AG09309 (cell line): Measurements from ENCODE around the gene ARMC6.
A peak's percentile ranks its signal among the peaks of the same experiment; 100 is the strongest.

Experiments used
- DNase-seq: peaks from one replicate; pipeline ENCODE4 v3.0.0-alpha.2; 2010; ENCODE audit warnings: low read depth
- H3K4me3 ChIP-seq: 2 replicates; pipeline ENCODE4 v1.5.1; 2011; ENCODE audit warnings: mild to moderate bottlenecking, low read depth, low read length, moderate library complexity; ENCODE audit not compliant: control insufficient read depth
- TF ChIP-seq, protein P1 (sequence below): IDR thresholded peaks from 2 replicates; pipeline ENCODE4 v1.5.1; 2011; ENCODE audit warnings: mild to moderate bottlenecking, low read depth, low read length, inconsistent platforms; ENCODE audit not compliant: insufficient read depth, control insufficient read depth; ENCODE audit errors: missing control alignments

ARMC6 gene

DNA sequence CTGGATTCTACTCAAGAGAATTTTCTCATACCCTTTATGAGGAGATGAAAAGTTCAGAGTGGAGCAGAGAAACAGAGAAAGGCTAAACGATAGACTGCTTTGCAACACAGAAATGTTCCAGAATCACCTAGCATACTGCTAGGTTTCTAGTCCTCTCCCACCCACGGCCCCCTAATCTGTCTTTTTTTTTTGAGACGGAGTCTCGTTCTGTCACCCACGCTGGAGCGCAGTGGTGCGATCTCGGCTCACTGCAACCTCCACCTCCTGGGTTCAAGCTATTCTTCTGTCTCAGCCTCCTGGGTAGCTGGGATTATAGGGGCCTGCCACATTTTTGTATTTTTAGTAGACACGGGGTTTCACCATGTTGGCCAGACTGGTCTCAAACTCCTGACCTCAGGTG, 4.9 kb upstream of the ARMC6 start:
- H3K4me3 ChIP-seq = no peak overlapping the region

GRCh38 chr19:19031891-19032290, 1.5 kb upstream of the ARMC6 start:
- peak overlapping the region; percentile 88 for H3K4me3 ChIP-seq
- TF ChIP-seq, protein P1, sequence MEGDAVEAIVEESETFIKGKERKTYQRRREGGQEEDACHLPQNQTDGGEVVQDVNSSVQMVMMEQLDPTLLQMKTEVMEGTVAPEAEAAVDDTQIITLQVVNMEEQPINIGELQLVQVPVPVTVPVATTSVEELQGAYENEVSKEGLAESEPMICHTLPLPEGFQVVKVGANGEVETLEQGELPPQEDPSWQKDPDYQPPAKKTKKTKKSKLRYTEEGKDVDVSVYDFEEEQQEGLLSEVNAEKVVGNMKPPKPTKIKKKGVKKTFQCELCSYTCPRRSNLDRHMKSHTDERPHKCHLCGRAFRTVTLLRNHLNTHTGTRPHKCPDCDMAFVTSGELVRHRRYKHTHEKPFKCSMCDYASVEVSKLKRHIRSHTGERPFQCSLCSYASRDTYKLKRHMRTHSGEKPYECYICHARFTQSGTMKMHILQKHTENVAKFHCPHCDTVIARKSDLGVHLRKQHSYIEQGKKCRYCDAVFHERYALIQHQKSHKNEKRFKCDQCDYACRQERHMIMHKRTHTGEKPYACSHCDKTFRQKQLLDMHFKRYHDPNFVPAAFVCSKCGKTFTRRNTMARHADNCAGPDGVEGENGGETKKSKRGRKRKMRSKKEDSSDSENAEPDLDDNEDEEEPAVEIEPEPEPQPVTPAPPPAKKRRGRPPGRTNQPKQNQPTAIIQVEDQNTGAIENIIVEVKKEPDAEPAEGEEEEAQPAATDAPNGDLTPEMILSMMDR = no peak
- DNase-seq = no peak

More for the DNA sequence above, 4.9 kb upstream of the ARMC6 start:
- no peak for DNase-seq
- TF ChIP-seq, protein P1 = no peak

DNA sequence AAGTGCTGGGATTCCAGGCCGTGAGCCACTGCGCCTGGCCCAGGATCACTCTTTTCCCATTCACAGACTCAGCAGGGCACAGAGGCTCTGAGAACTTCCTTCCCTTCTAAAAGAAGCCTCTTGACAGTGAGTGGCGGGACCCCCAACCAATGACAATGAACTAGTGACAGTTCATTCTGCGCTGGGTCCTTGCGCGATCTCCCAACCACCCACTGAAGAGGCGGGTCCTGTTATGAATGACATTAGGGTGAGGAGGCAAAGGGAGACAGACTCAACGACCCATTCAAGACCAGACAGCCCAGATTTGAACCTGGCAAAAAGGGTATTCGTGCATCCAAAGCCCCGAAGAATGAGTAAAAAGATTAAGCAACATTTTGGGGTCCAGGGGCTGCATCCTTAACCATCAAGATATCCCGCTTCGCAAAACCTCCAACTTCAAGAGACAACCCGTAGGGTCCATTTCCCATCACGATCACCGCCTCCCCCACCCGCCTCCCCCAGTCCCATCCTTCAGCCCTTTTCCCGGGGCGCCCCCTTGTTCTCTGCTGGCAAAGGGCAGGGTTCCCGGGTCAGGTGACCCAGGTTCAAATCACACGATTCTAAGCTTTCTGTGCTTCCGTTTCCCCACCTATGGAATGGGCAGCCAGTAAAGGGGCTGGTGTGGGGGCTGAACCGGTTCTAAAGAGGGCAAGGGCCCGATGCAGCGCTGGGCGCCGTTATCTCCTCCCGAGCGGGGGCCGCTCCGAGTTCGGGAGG, 805 bp upstream of the ARMC6 start:
- peak; percentile 75 for DNase-seq
- H3K4me3 ChIP-seq = peak overlapping the region; percentile 88
- TF ChIP-seq, protein P1 = no peak

DNA sequence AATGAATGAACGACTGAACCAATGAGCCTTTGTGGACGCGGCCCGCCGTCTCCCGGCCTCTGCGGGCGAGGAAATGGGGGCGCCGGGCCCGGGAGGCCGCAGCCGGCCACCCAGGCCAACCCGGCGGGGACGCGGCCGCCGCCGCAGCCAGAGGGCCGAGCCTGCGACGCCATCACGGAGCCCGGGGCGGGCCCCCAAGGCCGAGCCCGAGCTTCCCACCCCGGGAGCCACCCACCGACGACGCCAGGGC, 302 bp upstream of the ARMC6 start:
- DNase-seq = no peak
- TF ChIP-seq, protein P1 = no peak
- H3K4me3 ChIP-seq = peak overlapping the region; percentile 88

DNA sequence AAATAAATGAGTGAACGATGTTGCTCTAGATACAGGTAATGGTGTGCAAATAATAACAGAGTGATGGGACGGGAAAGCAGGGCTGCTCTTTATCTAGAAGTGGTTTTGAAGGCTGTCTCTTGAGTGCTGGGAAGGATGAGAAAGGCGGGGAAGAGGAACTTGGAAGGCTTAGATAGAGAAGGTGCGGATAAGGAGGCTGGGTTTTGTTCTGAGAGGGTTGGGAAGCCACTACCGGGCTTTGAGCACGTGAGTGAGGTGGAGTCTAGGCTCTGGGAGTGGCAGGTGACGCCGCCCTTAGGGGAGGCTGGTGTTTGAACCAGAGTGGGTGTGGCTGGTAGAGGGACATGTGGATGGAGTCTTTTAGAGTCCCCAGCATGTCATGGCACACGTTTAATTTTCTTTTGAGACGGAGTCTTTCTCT, 811 bp downstream of the ARMC6 start:
- TF ChIP-seq, protein P1 = no peak
- DNase-seq = no peak

DNA sequence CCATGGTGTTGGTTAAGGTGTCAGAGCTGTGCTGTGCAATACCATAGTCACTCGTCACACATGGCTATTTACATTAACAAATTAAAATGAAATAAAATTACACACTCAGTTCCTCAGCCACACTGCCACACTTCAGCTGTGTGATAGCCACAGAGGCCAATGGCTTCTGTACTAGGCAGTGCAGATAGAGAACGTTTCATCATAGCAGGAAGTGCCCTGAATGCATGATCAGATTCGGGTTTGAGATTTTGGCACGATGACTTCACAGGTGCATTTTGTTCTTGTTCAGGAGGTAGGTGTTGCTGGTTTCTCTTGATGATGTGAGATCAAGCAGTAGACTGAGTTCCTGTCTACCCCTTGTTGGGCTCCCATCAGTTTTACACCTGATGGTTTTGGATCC, 6.5 kb downstream of the ARMC6 start:
- H3K4me3 ChIP-seq = no peak overlapping the region
- TF ChIP-seq, protein P1 = no peak
- DNase-seq = no peak

More for the DNA sequence above, 811 bp downstream of the ARMC6 start:
- peak overlapping the region; percentile 88 for H3K4me3 ChIP-seq

GRCh38 chr19:19040417-19040816, 7.0 kb downstream of the ARMC6 start:
- TF ChIP-seq, protein P1 = no peak
- no peak overlapping the region for H3K4me3 ChIP-seq
- peak; percentile 84 for DNase-seq
